Neural cell (in vitro differentiated cells): ENCODE data around the gene SP5. TPM values are rescaled to one million over a fixed set of nuclear protein-coding genes. Genes with fewer than 3 reads are reported as not detected.

Experiments used
- H2AFZ ChIP-seq: fragments of 200-600, 300-800 bp; sonication (generic), shearing (Covaris generic); 2 replicates; pipeline ENCODE4 v1.6.0; 2014; ENCODE audit warnings: low read depth, mild to moderate bottlenecking, antibody characterized with exemption, low read length, moderate library complexity
- H3F3A ChIP-seq: fragments of 200-600 bp; shearing (Covaris generic); 2 replicates; pipeline ENCODE4 v1.6.1; 2016; ENCODE audit warnings: mild to moderate bottlenecking, moderate library complexity, mixed read lengths, antibody characterized with exemption, low read length; ENCODE audit not compliant: insufficient read depth, poor library complexity, severe bottlenecking
- H3K27ac ChIP-seq: fragments of 200-600, 300-800 bp; sonication (generic), shearing (Covaris generic); 2 replicates; pipeline ENCODE4 v1.5.1; 2014; ENCODE audit warnings: mild to moderate bottlenecking, low read length, moderate library complexity
- H3K27me3 ChIP-seq: fragments of 300-800, 200-600 bp; sonication (generic), shearing (Covaris generic); 2 replicates; pipeline ENCODE4 v1.6.0; 2014; ENCODE audit warnings: mild to moderate bottlenecking, low read depth, low read length, moderate library complexity; ENCODE audit not compliant: insufficient read depth
- H3K36me3 ChIP-seq: fragments of 300-800, 200-600 bp; sonication (generic), shearing (Covaris generic); 2 replicates; pipeline ENCODE4 v1.5.1; 2014; ENCODE audit warnings: mild to moderate bottlenecking, antibody characterized with exemption, low read length, moderate library complexity; ENCODE audit not compliant: insufficient read depth
- H3K4me2 ChIP-seq: fragments of 300-800, 200-600 bp; sonication (generic), shearing (Covaris generic); 2 replicates; pipeline ENCODE4 v1.6.0; 2014; ENCODE audit warnings: mild to moderate bottlenecking, low read length
- H3K4me3 ChIP-seq: fragments of 300-800, 200-600 bp; sonication (generic), shearing (Covaris generic); 2 replicates; pipeline ENCODE4 v1.5.1; 2014; ENCODE audit warnings: mild to moderate bottlenecking, low read length, moderate library complexity
- H3K79me2 ChIP-seq: fragments of 200-600 bp; shearing (Covaris generic); replicated peaks from 2 replicates; pipeline ENCODE4 v1.6.0; 2014; ENCODE audit warnings: mild to moderate bottlenecking, low read length, moderate library complexity; ENCODE audit not compliant: insufficient read depth
- H3K9ac ChIP-seq: fragments of 300-800, 200-600 bp; sonication (generic), shearing (Covaris generic); 2 replicates; pipeline ENCODE4 v1.6.1; 2016; ENCODE audit warnings: mild to moderate bottlenecking, low read length, mixed read lengths
- H3K9me2 ChIP-seq: fragments of 200-600 bp; shearing (Covaris generic); 2 replicates; pipeline ENCODE4 v1.6.1; 2016; ENCODE audit warnings: mild to moderate bottlenecking, low read length, mixed read lengths; ENCODE audit not compliant: insufficient read depth
- H3K9me3 ChIP-seq: fragments of 200-600, 300-800 bp; sonication (generic), shearing (Covaris generic); 2 replicates; pipeline ENCODE4 v1.6.1; 2016; ENCODE audit warnings: mild to moderate bottlenecking, mixed run types, low read length, moderate library complexity, mixed read lengths
- H4K20me1 ChIP-seq: fragments of 200-600 bp; shearing (Covaris generic); 2 replicates; pipeline ENCODE4 v1.6.1; 2016; ENCODE audit warnings: mild to moderate bottlenecking, mixed run types; ENCODE audit not compliant: insufficient read depth
- CTCF ChIP-seq: fragments of 450-650 bp; IDR thresholded peaks from 2 replicates; pipeline ENCODE4 v1.5.1; 2014; ENCODE audit warnings: antibody characterized with exemption, mild to moderate bottlenecking, moderate library complexity; ENCODE audit not compliant: poor library complexity, severe bottlenecking
- EP300 ChIP-seq: fragments of 450-650 bp; conservative IDR thresholded peaks from 2 replicates; pipeline ENCODE4 v1.6.1; 2014; ENCODE audit warnings: antibody characterized with exemption, mild to moderate bottlenecking, moderate library complexity; ENCODE audit not compliant: poor library complexity, severe bottlenecking
- EZH2 ChIP-seq: fragments of 200-600, 300-800 bp; shearing (Covaris generic), sonication (generic); IDR thresholded peaks from 2 replicates; pipeline ENCODE4 v1.6.1; 2014; ENCODE audit warnings: antibody characterized with exemption, low read length, borderline replicate concordance, mild to moderate bottlenecking; ENCODE audit not compliant: insufficient read depth, poor library complexity, severe bottlenecking
- MXI1 ChIP-seq: fragments of 450-650 bp; conservative IDR thresholded peaks from 2 replicates; pipeline ENCODE4 v1.6.1; 2014; ENCODE audit warnings: antibody characterized with exemption, mild to moderate bottlenecking; ENCODE audit not compliant: poor library complexity, severe bottlenecking
- POLR2AphosphoS5 ChIP-seq: IDR thresholded peaks from 2 replicates; pipeline ENCODE4 v1.6.1; 2012
- RAD21 ChIP-seq: fragments of 450-650 bp; conservative IDR thresholded peaks from 2 replicates; pipeline ENCODE4 v1.6.1; 2014; ENCODE audit warnings: antibody characterized with exemption, mild to moderate bottlenecking, moderate library complexity
- REST ChIP-seq: IDR thresholded peaks from 2 replicates; pipeline ENCODE4 v1.6.1; 2012; ENCODE audit warnings: borderline replicate concordance
- SMC3 ChIP-seq: fragments of 450-650 bp; conservative IDR thresholded peaks from 2 replicates; pipeline ENCODE4 v1.6.1; 2014; ENCODE audit warnings: antibody characterized with exemption, mild to moderate bottlenecking, moderate library complexity; ENCODE audit not compliant: poor library complexity
- TAF1 ChIP-seq: IDR thresholded peaks from 2 replicates; pipeline ENCODE4 v1.6.1; 2012; ENCODE audit warnings: low read depth
- polyA plus RNA-seq: library from polyadenylated mRNA; depleted of rRNA; stranded (reverse); fragments of >200 nt; gene quantifications from 2 replicates; pipeline ENCODE4 v1.2.3, GENCODE V29; 2014

The SP5 gene
- polyA plus RNA-seq, 1 donor from 2014 or later, result 0.15 TPM

- H3K9me3 ChIP-seq, result no peaks in the 10 kb centered on the region
- H3F3A ChIP-seq, result no peaks in the 10 kb centered on the region
- peaks cover 98% of the 10 kb centered on the region for H3K27me3 ChIP-seq
- H3K27ac ChIP-seq, result no peak overlapping the region
- no peaks in the 10 kb centered on the region for H3K9me2 ChIP-seq
- H4K20me1 ChIP-seq, result no peaks in the 10 kb centered on the region
- no peak overlapping the region for H3K9ac ChIP-seq
- no peaks in the 10 kb centered on the region for H3K36me3 ChIP-seq
- TF ChIP-seq REST (no peak), EZH2 (no peak), RAD21 (no peak), TAF1 (no peak), MXI1 (no peak), CTCF (no peak), SMC3 (no peak), POLR2AphosphoS5 (no peak), EP300 (no peak)
- peak overlapping the region; percentile 62 for H3K4me3 ChIP-seq
- no peak overlapping the region for H3K4me2 ChIP-seq
- no peak overlapping the region for H2AFZ ChIP-seq
- H3K79me2 ChIP-seq, result no peaks in the 10 kb centered on the region
These were observed 2.2 kb upstream of the SP5 start for GRCh38 chr2:170712653-170713542.

GRCh38 chr2:170713543-170714380, 1.4 kb upstream of the SP5 start:
- Histone ChIP-seq H3K79me2 (no peaks in the 10 kb centered on the region), H3F3A (no peaks in the 10 kb centered on the region), H2AFZ (no peak overlapping the region), H4K20me1 (no peaks in the 10 kb centered on the region), H3K9me2 (no peaks in the 10 kb centered on the region), H3K4me3 (peak overlapping the region; percentile 28), H3K36me3 (no peaks in the 10 kb centered on the region), H3K27ac (no peak overlapping the region), H3K9ac (no peak overlapping the region), H3K4me2 (no peak overlapping the region), H3K27me3 (peaks cover 99% of the 10 kb centered on the region), H3K9me3 (no peaks in the 10 kb centered on the region)
- TF ChIP-seq EP300 (no peak), EZH2 (peak; percentile 82), MXI1 (no peak)
